Stimulated activated CD4-positive, alpha-beta T cell treated with anti-CD3 and anti-CD28 coated beads, TNF-alpha, amount 100 ng/mL, for 1 hour (primary cell): ENCODE results near the gene PROP1.
A peak's percentile ranks its signal among the peaks of the same experiment; 100 is the strongest.
"Not testable (repeated sequence)": the region's sequence is repeated elsewhere in the genome, so short reads cannot be mapped to it uniquely, and the experiment has no call there.

Experiments
- DNase-seq, 3 donors: peaks; one replicate each; pipeline ENCODE4 v3.0.0-alpha.2; 2020; ENCODE audit warnings: low read depth in 3 of 3, low spot score in 1 of 3

Gene PROP1

DNA sequence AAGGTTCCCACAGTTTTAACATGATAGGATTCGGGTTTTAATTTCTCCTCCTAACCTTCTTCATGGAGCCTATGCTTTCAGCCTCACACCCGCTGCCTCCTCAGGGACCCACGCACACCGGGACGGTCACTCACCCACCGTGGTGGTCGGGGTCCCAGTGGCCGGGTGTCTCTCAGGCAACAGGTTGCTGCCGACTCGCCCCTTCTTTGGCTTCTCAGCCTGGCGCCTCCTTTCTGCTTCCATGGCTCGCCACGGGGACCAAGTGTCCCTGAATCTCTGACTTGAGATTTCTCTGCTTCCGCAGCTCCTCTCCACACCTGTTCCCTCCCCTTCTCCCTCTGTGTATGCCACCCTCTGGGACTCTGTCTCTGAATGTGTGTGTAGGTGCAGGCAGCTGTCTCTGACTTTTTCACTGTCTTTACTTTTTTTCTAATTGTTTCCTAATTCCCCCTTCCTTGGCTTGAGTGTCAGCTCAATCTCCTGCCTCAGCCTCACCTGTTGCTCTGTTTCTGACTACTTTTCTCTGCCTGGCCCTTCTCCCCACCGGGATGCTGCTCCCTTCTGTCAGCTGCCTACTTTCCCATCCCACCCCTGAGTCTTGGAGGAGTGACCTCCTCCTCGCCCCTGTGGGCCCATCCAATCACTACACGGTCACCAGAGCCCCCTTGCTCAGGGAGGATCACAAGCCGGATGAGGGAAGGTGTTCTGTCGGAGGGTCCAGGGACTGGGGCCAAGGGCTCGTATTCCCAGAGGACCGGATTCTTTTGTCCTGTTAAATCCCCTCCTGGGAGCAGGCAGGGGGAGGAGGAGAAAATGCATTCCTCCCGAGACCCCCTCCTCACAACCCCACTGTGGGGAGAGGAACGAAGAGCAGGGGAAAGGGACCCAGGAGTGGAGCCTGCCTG is at the start of gene PROP1:
Gene PROP1, minus strand, starts transcription at position 552 of the 905 bp plus-strand sequence. Its CDS starts 309 bp downstream, at position 243.
- no peak for DNase-seq

- DNase-seq = not testable (repeated sequence)
Measured at GRCh38 chr5:178019379-178020030, 23.5 kb upstream of the PROP1 start.

- DNase-seq = not testable (repeated sequence)
Measured at GRCh38 chr5:178012758-178013157, 16.7 kb upstream of the PROP1 start.

DNA sequence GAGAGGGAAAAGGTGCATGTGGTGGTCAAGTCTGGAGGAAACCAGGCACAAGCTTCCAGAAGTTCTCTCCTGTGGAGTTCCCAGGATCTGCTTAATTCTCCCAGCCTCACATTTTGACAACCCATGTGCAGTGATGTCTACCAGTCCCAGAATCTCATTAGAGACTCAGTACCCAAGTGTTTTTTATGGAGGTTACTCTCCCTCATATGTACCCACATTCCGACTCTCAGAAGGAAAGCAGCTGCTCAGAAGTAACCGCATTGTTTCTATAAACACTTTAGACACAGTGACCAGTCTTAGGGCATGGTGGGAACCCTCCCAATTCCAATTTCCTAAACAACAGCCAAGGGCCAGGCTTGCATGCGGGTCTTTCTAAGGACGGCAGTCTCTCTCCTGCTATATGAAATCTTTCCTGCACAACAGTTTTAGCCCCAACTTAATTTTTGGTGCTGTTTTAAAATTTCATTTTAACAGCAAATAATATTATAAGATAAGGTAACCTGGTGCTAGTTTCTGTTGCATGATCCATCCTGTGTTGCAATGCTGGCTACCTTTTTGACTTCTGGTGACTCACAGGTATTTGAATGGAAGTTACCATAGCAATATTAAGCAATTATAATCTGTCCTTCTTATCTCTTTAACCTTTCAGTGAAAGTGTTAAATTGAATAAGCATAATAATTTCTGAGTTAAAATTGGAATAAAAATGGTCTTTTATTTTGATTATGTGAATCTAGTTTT is 15.9 kb upstream of the PROP1 start:
- not testable (repeated sequence) for DNase-seq

- DNase-seq = not testable (repeated sequence)
Measured at GRCh38 chr5:178007272-178007671, 11.2 kb upstream of the PROP1 start.

DNA sequence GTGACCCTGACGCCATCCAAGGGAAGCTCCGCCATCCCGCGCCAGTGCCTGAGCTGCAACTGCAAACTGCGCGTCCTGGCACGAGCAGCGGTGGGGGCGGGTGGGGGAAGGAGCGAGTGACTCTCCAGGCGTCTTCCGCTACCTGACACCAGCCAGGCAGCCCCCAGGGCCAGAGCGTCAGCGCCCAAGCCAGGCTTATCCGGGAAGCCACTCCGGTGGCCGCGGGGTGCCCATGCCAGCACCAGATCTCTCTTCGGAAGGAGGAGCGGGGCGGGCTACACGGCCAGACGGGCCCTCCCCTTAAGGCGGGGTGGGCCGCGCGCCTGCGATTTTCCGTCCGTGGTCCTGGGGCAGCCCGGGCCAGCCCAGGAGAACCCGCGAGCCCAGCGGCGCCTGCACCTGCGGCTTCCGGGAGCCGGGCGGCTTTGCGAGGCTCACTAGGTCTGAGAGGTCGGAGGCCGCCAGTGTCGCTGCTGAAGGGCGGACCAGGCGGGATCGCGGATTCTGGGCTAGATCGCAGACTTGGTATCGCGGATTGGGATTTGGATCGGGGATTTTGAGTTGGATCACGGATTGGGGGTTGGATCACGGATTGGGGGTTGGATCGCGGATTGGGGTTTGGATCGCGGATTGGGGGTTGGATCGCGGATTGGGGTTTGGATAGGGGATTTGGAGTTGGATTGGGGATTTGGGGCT is 10.6 kb upstream of the PROP1 start:
- peak; percentile 6 to 35 (median 21) for DNase-seq

DNA sequence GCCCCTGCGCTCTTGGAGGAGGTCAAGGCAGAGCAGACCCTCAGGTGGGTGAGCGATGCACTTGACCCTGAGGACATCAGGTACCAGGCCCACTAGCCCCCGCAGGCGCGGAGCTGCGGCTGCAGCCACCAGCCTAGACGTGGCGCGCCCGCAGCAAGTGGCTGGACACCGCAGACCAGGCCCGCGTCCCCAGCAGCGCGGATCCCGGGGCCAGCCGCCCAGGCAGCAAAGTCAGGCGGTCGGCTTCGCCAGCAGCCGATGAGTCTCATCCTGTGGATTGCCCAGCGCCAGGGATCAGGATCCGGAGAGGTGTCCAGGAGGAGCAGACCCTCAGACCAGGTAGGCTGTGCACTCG is 10.1 kb upstream of the PROP1 start:
- DNase-seq = not testable (repeated sequence)

- no peak for DNase-seq
Measured at GRCh38 chr5:177997846-177998245, 1.8 kb upstream of the PROP1 start.

DNA sequence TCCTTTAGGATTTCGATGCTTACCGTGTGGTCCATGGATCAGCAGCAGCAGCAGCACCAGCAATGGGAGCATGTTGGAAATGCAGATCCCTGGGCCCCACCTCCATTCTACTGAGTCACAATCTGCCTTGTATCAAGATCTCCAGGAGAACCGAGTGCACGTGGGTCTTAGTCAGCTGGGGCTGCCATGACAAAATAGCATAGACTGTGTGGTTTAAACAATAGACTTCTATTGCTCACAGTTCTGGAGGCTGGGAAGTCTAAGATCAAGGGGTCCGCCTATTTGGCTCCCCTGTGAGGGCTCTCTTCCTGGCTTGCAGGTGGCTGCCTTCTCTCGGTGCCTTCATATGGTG is 1.3 kb upstream of the PROP1 start:
- no peak for DNase-seq

- DNase-seq = no peak
Measured at GRCh38 chr5:177996660-177997318, 747 bp upstream of the PROP1 start.

GRCh38 chr5:177994561-177995190 is 1.4 kb downstream of the PROP1 start:
- no peak for DNase-seq

- no peak for DNase-seq
Measured at GRCh38 chr5:177994063-177994462, 2.0 kb downstream of the PROP1 start.

DNA sequence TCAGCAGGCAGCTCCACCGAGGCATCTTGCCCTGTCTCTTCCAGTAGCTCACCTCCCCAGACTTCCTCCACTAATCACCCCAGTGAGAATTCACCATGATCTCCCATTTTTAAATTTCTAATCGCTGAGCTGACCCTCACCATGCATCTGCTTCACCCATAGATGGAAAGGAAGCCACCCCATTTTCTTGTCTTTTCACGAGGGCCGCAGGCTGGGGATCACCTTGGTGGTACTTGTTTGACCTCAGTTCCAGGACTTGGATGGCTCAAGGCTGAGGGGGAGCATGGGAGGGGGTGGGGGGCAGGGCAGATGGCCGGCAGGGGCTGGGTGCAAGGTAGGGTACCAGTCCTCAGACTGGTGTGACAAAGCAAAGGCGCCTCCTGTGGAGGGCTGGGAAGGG is 3.6 kb downstream of the PROP1 start:
- no peak for DNase-seq

DNA sequence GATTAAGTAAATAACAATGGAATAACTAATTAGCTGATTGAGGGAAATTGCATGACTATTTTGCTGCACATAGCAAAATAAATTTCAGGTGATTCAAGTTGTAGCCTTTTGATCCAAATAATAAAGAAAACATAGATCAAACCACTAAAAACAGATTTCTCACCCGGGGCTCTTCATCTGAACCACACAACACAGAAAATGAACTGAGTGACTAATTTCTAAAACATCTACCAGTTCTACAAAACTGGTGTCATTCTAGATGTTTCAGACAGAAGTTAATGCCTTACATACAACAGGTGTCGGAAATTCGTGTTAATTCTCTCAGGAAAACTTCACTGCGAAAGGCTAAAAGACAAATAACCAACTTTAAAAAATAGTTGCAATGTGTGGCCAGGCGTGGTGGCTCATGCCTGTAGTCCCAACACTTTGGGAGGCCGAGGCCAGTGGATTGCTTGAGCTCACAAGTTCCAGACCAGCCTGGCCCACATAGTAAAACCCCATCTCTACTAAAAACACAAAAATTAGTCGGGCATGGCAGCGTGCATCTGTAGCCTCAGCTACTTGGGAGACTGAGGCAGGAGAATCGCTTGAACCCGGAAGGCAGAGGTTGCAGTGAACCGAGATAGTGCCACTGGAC is 6.9 kb downstream of the PROP1 start:
- no peak for DNase-seq

DNA sequence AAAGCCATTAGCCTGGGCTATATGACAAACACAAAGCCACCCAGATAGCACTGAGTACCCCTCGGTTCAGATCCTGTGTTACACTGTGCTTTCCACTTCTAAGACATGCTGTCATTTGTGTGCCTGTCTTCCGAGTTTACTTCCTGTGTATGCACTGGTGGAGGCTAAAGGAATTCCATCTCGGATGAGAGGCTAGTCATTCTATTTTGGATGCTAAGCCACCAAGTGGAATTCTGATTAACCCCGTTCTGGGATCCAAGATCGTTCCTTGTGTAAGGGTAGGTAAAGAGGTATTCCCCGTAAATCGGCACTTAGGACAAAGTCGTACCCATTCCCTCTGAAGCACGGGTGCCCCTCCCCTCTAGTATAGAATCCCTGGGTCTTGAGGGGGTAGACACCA is 8.7 kb downstream of the PROP1 start:
- no peak for DNase-seq

DNA sequence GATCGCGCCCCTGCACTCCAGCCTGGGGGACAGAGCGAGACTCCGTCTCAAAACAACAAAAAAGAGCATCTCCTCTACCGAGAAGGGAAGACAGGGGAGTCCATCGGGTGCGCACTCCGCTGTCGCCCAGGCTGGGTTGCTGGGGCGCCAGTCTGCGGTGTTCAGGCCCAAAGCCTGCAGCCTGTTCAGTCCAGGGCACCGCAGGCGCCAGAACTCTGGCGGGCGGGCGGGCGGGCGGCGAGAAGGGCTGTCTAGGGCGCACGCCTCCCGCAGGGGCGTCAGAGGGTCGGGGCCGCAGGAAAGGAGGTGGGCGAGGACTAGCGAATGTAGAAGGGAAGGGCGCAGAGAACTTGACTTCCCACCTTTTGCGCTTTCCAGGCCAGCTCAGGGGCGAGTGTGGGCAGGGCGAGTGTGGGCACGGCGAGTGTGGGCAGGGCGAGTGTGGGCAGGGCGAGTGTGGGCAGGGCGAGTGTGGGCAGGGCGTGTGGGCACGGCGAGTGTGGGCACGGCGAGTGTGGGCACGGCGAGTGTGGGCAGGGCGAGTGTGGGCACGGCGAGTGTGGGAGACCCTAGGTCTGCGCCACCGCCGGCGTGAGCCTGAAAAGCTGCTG is 10.5 kb downstream of the PROP1 start:
- no peak for DNase-seq

DNA sequence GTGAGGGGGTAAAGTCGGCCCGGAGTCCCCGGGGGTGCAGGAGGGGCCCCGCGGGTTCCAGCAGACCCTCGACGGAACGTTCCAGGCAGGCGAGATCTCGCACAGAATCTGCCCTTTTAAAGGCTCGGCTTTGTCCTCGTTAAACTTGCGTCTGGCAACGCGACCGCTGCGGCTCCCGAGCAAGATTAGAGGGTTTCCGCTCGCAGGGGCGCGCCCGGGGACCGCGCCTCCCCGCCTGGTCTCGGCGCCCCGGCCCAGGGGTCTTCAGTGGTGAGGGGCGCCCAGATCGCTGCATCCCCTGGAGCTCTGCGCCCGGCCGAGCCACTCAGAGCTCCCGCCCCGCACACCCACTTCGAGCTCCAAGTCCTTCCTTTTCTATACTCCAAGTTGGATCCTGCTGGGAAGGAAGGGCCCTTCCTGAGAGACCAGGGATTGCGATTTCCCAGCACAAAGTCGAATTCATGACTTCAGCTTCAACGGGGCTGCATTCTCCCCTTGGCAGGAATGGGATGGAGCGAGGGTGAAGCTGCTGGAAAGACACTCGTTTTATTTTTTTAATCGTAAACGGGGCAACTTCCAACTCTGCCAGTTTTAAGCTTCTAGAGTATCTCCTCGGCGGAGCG is 11.3 kb downstream of the PROP1 start:
- DNase-seq = no peak

DNA sequence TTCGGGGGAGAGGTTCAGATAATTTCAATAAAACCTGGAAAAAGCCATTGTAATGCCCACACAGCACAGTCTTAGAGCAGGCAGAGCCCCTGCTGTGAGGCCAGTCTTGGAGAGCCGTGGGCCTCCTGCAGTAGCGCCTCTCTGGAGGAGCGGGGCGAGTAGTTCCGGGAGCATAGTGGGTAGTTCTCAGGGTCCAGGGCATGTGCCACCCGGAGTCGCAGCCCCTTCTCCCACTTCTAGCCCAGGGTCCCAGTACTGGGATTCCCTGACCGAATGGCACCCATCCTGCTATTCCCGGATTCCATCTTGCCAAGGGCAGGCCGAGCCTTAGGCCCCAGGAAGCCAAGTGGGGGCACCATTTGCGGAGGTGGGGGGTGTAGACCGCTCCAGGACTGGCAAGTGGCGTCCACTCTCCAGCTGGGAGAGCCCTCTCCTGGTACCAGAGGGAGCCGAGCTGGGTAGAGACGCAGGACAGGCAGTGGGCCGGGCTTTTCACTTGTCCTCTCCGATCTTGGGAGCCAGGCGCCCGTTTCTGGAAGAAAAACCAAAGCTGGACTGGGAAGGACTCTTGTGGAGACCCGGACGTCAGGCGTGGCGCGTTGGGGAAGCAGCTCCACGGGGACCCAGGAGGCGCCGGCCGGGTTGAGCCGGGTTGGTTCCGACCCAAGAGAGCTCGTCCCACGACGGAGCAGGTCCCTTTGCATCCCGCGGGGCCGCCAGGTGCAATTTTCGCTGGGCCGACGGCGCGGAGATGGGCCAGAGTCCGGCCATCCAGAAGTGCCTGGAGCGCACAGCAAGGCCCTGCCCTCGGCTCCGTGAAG is 12.1 kb downstream of the PROP1 start:
- no peak for DNase-seq
